Activated CD4-positive, alpha-beta T cell treated with anti-CD3 and anti-CD28 coated beads, Interleukin-2, Interleukin-6, amounts not matched to agents 100 ng/mL and 50 ng/mL, durations not matched to agents 16 hours and 8 hours (primary cell): Measurements from ENCODE around the gene SLC38A10.

ENCODE experiments used
- DNase-seq: peaks from one replicate; pipeline ENCODE4 v3.0.0-alpha.2; 2020

The SLC38A10 gene

DNA sequence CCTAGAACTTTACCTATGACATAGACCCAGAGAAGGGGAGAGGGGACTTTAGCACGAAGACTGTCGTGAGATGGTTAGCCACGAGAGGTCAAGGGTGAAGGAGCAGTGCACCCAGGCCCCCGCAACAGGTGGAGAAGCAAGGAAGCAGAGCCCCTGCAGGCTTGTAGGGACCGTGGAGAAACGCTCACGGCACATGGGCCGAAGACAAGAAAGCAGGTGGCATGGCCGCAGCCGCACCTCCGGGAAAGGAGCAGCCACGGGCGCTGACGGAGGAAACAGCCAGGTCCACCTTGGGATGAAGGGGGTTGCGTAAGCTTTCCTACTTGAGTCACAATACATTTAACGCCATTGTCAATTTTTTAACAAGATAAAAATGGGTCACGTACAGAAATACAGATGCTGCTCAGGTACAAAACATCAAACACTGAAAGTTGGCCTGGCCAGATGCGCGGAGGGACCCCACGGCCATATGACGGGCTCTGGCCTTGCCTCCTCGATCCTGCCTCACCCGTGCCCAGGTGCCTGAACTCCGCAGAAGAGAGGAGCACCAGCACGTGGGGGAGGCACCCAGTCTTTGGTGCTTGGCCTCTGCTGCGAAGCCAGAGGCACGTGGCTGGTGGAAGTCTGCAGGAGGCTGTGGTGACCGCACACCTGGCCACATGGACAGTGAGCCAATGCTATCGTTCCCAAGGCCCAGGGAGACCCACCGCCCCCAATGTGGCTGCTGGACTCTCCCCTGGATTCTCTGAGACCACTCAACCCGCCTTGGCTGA is 21.2 kb downstream of the SLC38A10 start:
- no peak for DNase-seq

- no peak for DNase-seq
These were observed 22.5 kb downstream of the SLC38A10 start for GRCh38 chr17:81272616-81273015.

GRCh38 chr17:81271226-81271625 is 23.9 kb downstream of the SLC38A10 start:
- no peak for DNase-seq

DNA sequence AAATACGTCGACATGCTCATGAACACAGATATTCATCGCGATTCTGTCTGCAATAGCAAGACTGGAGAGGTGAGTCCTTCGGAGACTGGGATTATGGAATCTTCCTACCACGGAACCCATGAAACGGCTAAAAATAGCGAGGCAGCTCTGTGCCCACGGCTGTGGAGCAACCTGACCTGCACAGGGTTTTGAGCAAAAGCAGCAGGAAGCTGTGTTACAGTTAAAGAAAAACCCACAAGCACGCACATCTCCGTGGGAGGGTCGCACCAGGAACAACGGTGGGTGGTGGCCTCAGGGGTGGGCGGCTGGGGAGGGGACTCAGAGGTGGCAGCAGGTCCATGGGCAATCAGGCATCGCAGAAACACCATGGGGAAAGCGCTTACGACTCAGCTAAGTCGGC is 24.8 kb downstream of the SLC38A10 start:
- no peak for DNase-seq

GRCh38 chr17:81267390-81268067 is 27.6 kb downstream of the SLC38A10 start:
- DNase-seq, result no peak

- no peak for DNase-seq
These were observed 29.5 kb downstream of the SLC38A10 start for GRCh38 chr17:81265576-81265975.

DNA sequence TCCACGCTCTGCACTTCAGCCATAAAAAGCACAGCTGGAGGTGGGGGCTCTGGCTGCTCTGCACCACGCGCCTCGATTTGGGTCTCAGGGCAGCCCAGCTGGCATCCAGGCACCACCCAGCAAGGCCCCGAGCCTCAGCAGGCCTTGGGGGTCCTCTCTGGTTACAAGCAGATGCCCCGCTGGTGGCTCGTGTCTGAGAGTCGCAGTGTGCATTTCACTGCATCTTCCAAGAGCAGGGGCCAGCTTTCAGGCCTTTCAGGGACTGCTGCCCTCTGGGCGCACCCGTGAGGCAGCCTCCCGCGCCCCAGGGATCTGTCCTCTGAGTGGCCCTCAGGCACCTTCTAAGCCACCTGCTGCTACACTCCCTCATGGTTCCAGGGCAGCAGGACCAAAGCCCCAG is 30.5 kb downstream of the SLC38A10 start:
- DNase-seq, result no peak

DNA sequence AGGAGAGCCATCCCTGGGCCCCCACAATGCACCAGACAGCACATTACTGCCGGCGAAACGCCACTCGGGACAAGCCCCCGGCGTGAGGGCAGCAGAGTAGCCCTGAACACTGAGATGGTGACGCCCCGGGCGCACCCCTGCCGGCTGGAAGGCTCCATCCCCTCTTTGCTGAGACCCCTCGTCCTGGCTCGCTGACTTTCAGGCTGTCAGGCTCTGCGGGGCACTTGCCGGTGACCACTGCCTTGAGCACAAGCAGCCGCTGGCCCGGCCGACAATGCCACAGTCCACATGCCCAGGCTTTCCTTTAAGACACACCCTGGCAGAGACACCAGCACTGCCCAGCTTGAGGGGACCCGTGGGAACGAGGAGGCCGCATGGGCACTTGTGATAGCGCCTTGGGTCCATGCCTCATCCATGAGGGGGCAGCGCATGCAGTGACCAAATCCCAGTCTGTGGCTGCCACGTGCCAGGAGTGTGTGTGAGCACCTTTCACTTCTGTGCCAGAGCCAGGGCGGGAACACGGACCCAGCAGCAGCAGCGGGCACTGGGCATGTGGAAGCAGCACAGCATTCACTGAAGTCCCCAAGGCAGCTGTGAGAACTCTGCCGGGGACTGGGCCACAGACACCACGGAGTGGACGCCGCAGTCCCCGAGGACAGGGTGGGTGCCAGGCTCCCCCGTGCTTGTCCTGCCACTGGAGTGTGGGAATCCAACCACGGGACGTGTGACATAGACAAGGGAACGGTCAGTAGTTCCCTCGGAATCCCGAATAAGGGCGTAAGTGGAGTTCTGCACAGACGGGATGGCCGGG is 31.5 kb downstream of the SLC38A10 start:
- no peak for DNase-seq

- no peak for DNase-seq
These were observed 33.3 kb downstream of the SLC38A10 start for GRCh38 chr17:81261582-81262336.

GRCh38 chr17:81261096-81261495 is 34.0 kb downstream of the SLC38A10 start:
- no peak for DNase-seq

GRCh38 chr17:81260641-81261040 is 34.5 kb downstream of the SLC38A10 start:
- DNase-seq, result no peak

DNA sequence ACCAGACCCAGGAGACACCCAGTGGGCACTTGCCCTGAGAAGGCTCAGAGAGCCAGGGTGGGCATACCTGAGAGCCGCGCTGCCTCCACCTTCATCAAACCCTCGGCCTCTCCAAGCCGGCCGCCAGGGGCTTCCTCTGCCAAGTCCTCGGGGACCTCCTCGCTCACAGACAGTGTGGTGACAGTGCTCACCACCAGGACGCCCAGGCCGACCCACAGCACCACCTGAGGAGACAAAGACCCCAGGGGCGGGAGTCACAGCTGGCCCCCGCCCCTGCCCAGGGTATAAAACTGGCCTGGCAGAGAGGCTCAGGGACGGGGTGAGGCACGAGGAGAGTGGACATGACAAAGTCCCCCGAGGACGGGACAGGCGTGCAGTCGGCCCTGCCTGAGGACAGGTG is 34.9 kb downstream of the SLC38A10 start:
- no peak for DNase-seq

- DNase-seq, result no peak
These were observed 36.0 kb downstream of the SLC38A10 start for GRCh38 chr17:81259058-81259605.

DNA sequence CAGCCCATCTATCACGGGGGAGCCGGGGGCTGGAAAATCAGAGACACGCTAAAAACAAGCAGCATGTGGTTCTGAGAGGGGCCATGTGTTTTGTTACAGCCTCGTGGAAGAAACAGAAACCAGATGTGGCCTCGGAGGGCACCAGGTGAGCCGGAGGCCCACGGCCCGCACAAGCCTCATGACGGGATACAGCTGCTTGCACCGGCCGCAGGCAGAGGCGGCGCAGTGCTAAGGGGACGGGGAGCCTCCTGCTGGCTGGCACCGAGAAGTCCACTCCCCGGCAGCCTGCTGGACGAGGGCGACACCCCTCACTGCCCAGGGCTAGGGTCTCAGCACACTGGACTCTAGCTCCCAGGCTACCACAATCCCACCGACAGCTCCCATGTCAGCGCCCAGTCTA is 36.8 kb downstream of the SLC38A10 start:
- DNase-seq, result no peak

GRCh38 chr17:81257533-81257932 is 37.6 kb downstream of the SLC38A10 start:
- DNase-seq, result no peak

DNA sequence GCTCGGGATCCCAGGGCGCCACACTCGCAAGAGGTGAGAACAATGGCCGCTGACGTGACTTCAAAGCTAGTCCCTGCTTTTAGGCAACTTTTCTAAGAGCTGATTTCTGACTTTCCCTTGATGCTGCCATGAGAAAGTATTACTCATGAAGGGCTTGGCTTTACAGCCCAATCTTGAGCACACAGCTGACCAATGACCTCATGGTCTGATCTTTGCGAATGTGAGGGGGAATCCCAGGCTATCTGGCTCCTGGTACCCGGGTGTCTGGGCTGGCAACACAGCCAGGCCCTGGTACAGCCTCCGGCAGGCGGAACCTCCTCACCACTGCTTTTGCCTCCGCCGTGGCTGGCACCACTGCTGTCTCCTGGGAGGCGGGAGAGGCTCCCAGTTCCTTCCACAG is 38.5 kb downstream of the SLC38A10 start:
- no peak for DNase-seq

DNA sequence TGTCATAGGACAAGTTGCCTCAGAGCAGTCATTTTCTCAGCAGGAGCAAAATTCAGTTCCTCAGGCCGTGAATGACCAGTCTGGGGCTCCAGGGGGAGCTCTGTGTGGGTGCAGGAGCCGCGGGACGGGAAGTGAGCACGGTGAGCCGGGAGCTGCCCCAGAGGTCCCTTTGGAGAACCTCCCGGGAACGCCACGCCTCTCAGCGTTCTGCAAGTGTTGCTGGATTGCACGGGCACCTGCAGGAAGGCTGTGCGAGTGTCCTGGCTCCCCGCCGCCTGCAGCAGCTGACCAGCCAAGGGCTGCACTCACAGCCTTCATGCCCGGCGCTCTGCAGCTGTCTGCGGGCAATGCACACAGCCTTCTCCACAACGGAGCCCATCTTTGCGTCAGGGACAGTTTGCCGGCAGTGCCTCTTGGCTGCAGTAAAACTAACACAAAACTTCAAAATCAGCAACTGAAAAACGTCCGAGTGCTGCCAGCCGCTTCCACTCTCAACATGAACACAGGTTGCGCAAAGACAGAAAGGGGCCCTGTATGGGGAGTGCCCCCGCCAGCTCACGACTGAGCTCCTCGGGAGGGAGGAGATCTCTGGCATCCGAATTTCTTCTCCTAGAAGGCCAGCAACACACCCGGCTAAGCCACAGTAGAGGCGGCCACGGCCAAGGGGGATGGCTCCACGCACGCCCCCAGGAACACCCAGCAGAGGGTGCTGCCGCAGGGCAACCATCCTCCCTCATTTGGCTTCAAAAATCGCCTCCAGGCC is 40.0 kb downstream of the SLC38A10 start:
- DNase-seq, result no peak

GRCh38 chr17:81253358-81254131 is 41.6 kb downstream of the SLC38A10 start:
- DNase-seq, result peak; percentile 63

- no peak for DNase-seq
These were observed 42.1 kb downstream of the SLC38A10 start for GRCh38 chr17:81252987-81253329.

DNA sequence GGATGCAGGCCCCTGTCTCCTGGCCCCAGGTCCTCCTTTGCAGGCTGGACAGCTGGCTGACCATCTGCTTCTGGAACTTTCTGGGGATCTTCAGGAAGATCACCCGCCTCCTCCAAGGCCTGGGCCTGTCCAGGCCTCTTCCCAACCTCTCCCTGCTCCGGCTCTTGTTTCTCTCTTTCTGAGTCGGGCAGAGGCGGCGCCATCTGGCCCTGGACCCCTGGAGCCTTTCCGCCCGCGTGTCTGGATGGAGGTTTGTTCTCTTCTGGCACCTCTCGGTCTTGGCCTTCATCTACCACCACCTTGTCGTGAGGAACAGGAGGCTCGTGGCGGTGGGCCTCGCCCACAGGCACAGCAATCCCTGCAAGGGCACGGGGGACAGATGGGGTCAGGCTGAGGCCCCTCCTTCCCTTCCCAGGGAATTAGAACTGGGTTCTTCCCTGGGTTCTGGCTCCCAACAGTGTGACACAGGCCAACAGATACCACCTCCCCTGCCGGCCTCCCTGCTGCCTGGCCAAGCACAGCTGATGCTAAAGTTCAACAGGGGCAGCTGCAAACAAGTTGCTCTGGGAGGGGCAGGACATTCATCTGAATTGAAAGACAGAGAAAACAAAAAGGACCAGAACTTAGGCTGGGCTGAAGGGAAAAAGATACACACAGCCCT is 42.7 kb downstream of the SLC38A10 start:
- no peak for DNase-seq
